K562 (cell line): ENCODE data around the gene CBL. TPM values are rescaled to one million over a fixed set of nuclear protein-coding genes. Genes with fewer than 3 reads are reported as not detected.

ENCODE experiments used
- E4F1 ChIP-seq: fragments of 250-450 bp; sonication (Bioruptor Pico); IDR thresholded peaks from 2 replicates; pipeline ENCODE4 v1.5.0; 2021; ENCODE audit warnings: mild to moderate bottlenecking, borderline replicate concordance
- FOSL1 ChIP-seq: fragments of 200-800 bp; sonication (Bioruptor generic); conservative IDR thresholded peaks from 2 replicates; pipeline ENCODE4 v1.6.1; 2016; ENCODE audit warnings: missing genetic modification characterization, missing compliant biosample characterization
- HNRNPH1 ChIP-seq: fragments of 200-400 bp; formaldehyde crosslinking; optimal IDR thresholded peaks from 2 replicates; pipeline ENCODE3; 2017; ENCODE audit warnings: low read depth, mild to moderate bottlenecking, low read length, moderate library complexity
- MCM3 ChIP-seq: fragments of 450-650 bp; IDR thresholded peaks from 2 replicates; pipeline ENCODE4 v1.6.1; 2016
- NELFE ChIP-seq: IDR thresholded peaks from 2 replicates; pipeline ENCODE4 v1.6.1; 2011; ENCODE audit warnings: mild to moderate bottlenecking; ENCODE audit not compliant: insufficient read depth, insufficient read length
- POLR2G ChIP-seq: fragments of 200-400 bp; formaldehyde crosslinking; IDR thresholded peaks from 2 replicates; pipeline ENCODE4 v1.6.1; 2017; ENCODE audit warnings: low read depth, mild to moderate bottlenecking, antibody characterized with exemption, low read length, moderate library complexity
- SNIP1 ChIP-seq: fragments of 450-650 bp; IDR thresholded peaks from 2 replicates; pipeline ENCODE4 v1.7.1; 2017; ENCODE audit warnings: low read depth, mild to moderate bottlenecking
- ZNF239 ChIP-seq: fragments of 250-450 bp; sonication (Bioruptor Pico); IDR thresholded peaks from 2 replicates; pipeline ENCODE4 v1.4.0; 2020; ENCODE audit warnings: mild to moderate bottlenecking
- polyA plus RNA-seq, 8 experiments: library from polyadenylated mRNA; depleted of rRNA in 4 of 8; stranded (reverse) in 5 of 8; unstranded in 3 of 8; fragments of >200 nt; fragmentation: Nextera tagmentation in 2 of 8; fragmentation: Illumina TruSeq in 1 of 8; extraction: Ambion mirVana in 2 of 8; extraction: Trizol in 1 of 8; gene quantifications; 2 replicates each; pipeline versions ENCODE4 v1.2.1 to v1.2.3, GENCODE V29; 2011 to 2014; ENCODE audit warnings: inconsistent platforms in 1 of 8, missing spikeins in 1 of 8
- total RNA-seq, 7 experiments: library from RNA; depleted of rRNA in 6 of 7; stranded (reverse); fragments of >200 nt in 6 of 7; fragmentation: Illumina TruSeq in 2 of 7; extraction: Trizol in 2 of 7; gene quantifications; 2 replicates each; pipeline versions ENCODE4 v1.2.1 to v1.2.3, GENCODE V29; 2011 to 2021; ENCODE audit warnings: low replicate concordance in 1 of 7
- TF ChIP-seq, protein P1 (sequence below): fragments of 250-450 bp; sonication (Bioruptor Pico); IDR thresholded peaks from 2 replicates; pipeline ENCODE4 v1.5.0; 2021; ENCODE audit warnings: mild to moderate bottlenecking, moderate library complexity

Gene CBL
- total and polyA plus RNA-seq, 9 of the 15 experiments (the other 6 are each of a cell fraction or from before 2014, with no cell fraction given) = 3.2 to 24.9 (median 9.9) TPM

DNA sequence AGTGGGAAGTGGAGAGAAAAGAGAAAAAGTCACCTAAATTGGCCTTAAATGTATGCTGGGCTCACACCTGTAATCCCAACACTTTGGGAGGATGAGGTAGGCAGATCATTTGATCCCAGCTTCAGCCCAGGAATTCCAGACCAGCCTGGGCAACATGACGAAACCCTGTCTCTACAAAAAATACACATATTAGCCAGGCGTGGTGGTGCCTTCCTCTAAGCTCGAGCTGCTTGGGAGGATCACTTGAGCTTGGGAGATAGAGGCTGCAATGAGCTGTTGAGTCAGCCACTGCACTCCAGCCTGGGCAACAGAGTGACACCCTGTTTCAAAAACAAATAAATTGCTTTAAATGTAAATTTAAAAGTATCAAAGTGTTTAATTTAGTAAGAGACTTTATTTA lies 3.9 kb downstream of the CBL start (continued):
- TF ChIP-seq E4F1 (CRISPR knock-in tag) = no peak
- no peak for TF ChIP-seq MCM3
- no peak for TF ChIP-seq HNRNPH1
- no peak for TF ChIP-seq ZNF239 (CRISPR knock-in tag)
- TF ChIP-seq FOSL1 (tag) = no peak
- no peak for TF ChIP-seq POLR2G
- TF ChIP-seq NELFE = no peak
- TF ChIP-seq, protein P1, sequence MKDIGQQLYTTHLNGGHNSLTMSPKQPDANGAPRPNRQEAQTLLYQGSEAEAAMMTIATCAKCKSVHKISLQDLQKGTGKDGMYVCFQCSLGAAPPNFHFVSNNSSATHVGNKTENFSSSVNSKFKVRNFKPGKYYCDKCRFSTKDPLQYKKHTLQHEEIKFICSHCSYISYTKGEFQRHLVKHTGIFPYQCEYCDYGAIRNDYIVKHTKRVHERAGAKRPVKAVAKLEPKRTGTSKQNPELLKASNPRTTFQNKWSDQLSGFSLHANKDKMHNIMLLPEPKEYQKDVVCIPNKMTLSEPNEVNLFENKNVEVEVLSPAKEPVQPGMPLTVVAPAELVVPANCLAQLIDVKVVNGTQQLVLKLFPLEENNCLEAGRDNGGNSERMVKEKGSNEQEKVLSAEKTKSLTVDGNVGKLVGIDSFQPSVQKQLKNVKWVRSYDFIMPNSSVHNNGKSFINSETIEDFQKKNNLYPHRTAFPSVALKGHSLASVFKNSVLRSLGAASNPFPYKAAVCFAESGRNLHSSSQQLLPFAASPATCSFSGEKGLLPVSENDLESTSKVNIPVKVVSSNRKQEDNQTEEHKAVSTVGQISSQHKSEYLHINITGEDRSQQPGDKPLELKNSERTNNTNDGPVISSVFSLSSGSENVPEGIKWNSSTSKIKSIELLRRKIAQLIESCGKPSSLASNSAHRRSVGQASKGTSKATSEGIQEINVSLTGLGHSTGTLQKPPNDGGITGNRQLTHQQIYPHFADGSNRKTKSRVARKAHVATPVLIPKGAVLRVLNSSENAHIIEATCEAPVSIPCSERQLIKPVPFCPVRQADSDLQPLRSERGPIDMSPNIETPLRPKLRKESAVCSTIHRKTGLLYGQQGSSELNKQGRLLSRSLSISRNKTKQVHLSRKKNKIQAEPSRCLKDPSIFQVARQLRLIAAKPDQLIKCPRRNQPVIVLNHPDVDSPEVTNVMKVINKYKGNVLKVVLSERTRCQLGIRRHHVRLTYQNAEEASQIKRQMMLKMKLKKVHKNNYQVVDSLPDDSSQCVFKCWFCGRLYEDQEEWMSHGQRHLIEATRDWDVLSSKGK (CRISPR knock-in tag) = no peak
- no peak for TF ChIP-seq SNIP1
- TF ChIP-seq, all 486 proteins: peak for 0
